LHCN-M2 (cell line): Measurements from ENCODE around the gene MED16. TPM values are rescaled to one million over a fixed set of nuclear protein-coding genes. Genes with fewer than 3 reads are reported as not detected.

Source experiments
- DNase-seq: peaks from one replicate; pipeline ENCODE4 v3.0.0-alpha.2; 2012; ENCODE audit warnings: low read depth
- total RNA-seq: library from RNA; depleted of rRNA; stranded (reverse); fragments of >200 nt; gene quantifications from 2 replicates; pipeline ENCODE4 v1.2.3, GENCODE V29; 2014

Gene MED16
- total RNA-seq, 1 experiment from 2014 or later, result 38.7 TPM

DNA sequence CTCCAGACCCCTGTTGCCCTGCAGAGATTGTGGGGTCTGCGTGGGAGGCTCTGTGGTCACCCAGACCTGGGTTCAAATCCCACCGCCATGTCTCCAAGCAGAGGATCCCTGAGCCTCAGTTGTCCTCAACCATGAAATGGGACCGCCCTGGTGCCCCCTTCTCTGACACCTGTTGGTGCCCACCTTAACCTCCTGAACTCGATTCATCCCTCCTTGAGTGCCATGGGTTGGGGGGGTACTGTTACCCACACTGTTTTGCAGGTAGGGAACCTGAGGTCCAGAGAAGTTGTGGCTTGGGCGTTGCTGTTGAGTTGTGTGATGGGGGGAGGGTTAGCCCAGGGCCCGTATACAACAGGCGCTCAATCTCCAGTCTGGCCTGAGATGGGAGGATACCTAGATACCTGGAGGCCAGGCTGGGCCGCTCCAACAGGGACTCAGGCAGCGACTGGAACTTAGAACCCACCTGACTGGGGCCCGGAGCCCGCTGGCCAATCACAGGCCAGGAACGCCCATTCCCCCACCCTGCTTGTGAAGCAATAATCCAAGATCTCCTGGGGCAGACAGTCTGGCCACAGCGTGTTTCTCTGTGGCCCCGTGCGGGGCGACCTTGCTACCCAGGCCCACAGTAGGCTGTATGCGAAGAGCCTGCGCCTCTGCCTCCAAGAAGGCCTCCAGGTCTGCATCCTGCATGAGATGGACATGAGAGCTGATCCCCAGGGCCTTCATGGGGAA is 35.6 kb upstream of the MED16 start:
- DNase-seq, result no peak

DNA sequence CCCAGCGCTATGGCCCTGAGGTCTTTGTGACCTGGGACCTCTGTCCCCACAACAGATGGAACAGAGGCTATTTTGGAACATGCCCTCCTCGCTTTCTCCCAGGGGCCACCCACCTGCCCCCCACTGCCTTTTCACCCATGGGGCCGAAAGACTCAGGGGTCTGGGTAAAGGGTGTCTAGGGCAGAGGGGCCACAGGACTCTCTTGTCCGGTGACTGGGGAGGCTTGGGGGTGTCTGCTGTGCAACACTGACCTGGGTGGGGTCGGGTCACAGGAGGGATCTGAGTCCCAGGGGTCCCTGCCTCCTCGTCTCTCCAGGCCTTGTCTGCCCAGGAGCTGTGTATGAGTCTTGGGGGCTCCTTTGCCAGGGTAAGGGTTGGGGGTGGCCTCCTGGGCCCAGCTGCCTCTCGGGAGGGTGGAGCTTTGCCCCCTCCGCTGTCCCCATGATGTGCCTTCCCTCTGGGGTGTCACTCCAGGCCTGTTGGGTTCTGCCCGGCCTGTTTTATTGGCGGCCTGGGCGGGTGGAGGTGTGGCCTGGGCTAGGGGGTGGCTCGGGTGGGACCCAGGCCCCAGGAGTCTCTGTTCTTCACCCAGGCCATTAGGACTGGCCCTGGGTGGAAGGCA is 34.9 kb upstream of the MED16 start:
- no peak for DNase-seq

DNA sequence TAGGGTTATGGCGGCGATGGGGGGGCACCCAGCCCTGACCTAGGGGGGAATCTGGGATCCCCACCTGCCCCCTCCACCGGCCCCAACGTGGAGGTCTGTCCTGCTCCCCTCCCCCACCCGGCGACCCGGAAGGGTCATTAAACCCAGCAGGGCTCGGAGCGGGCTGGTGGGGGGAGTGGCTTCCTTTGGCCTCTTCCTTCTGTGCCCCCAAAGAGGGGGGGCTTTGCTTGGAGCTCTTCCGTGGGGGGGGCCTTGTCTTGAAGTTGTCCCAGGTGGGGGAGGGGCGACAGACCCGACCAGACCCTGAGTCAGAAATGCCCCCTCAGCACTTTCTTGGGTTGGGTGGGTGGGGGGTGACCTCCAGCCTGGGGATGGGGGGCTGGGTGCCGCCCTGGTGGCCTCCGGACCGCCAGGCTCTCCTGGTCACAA is 34.4 kb upstream of the MED16 start:
- no peak for DNase-seq

DNA sequence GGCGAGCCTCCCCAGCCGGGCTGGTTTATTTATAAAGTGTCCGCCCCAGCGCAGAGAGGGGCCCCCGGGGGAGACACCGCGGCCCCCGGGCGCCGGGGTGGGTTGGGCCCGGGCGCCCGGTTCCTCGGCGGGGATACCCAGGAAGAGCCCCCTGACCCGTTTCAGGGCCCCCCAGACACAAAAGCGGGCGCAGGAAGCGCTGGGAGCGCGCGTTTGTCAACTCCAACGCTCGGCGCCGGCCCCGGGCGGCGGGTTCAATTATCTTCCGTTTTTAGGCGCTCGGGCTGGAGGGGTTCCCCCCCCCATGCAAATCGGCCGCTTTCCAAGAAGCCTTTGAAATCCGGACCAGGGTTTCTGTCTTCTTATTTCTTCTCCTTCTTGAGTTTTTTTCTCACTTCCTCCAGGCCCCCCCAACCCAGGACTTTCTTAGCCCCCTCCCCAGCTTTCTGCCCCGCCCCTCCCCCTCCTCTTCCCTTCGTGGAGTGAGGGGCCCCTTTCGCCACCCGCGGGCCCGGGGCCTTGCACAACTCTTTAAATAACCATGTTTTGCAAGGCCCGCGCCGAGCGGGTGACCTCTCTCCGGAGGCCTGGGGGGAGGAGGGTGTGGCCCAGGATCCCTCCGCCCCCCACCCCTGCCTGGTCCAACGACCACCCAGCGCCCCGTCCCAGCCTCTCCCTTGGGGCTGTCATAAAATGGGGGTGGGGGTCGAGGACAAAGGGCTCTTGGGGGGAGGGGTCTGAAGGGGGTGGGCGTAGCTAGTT is 33.8 kb upstream of the MED16 start:
- peak; percentile 27 for DNase-seq

DNA sequence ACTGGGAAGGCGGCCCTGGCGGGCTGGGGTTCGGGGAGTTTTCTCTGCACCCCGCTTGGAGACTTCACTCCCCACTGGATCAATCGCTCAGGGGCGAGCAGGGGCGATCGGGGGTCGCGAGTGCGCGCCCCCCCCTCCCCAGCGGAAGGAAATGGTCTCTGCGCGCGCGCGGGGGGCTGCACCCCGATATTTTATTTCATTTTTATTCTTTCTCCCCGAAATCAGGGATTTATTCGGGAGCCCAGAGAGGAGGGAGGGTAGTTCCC is 33.3 kb upstream of the MED16 start:
- no peak for DNase-seq

- peak; percentile 78 for DNase-seq
These were observed 32.7 kb upstream of the MED16 start, which contains the start of gene ARID3A for GRCh38 chr19:925526-926322. ARID3A (plus strand) TSS chr19:926035; CDS start chr19:929529, 3,494 bp downstream.

DNA sequence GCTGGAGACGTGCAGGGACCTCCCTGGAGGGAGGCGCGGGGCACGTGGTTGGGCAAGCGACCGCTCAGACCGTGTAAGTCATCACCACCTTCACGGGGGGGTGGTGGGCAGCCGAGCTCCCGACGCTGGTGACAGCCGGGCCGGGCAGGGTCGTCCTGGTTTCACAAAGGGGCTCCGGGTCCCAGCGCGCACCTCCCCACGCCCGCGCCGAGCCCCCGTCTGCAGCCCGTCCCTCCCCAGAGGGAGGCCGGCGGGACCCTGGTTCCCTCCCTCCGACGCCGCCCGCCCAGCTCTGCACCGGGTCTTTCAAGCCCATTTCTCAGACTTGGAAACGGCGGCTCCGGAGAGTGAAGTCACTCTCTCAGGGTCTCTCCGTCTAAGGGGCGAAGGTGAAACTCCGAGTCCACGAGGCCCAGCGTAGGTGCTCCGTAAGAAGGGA is 32.1 kb upstream of the MED16 start:
- no peak for DNase-seq

- no peak for DNase-seq
These were observed 31.6 kb upstream of the MED16 start for GRCh38 chr19:924553-925086.

DNA sequence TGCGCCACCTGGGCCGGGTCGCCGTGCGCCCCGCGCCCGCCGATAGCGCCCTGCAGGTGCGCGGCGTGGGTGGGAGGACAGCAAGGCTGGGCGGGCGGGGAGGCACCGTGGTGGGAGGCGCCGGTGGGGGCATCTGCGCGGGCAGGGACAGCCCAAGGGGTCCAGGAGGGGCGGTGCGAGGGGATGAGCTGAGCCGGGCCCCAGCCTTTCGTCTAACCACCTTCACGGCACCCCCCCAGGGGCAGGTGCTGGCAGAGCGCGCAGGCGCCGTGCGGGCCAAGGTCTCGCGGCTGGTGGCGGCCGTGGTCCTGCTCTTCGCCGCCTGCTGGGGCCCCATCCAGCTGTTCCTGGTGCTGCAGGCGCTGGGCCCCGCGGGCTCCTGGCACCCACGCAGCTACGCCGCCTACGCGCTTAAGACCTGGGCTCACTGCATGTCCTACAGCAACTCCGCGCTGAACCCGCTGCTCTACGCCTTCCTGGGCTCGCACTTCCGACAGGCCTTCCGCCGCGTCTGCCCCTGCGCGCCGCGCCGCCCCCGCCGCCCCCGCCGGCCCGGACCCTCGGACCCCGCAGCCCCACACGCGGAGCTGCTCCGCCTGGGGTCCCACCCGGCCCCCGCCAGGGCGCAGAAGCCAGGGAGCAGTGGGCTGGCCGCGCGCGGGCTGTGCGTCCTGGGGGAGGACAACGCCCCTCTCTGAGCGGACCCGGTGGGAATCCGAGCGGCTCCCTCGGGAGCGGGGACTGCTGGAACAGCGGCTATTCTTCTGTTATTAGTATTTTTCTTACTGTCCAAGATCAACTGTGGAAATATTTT is 27.3 kb upstream of the MED16 start:
- no peak for DNase-seq

GRCh38 chr19:919199-920050 is 26.4 kb upstream of the MED16 start:
- DNase-seq, result no peak

DNA sequence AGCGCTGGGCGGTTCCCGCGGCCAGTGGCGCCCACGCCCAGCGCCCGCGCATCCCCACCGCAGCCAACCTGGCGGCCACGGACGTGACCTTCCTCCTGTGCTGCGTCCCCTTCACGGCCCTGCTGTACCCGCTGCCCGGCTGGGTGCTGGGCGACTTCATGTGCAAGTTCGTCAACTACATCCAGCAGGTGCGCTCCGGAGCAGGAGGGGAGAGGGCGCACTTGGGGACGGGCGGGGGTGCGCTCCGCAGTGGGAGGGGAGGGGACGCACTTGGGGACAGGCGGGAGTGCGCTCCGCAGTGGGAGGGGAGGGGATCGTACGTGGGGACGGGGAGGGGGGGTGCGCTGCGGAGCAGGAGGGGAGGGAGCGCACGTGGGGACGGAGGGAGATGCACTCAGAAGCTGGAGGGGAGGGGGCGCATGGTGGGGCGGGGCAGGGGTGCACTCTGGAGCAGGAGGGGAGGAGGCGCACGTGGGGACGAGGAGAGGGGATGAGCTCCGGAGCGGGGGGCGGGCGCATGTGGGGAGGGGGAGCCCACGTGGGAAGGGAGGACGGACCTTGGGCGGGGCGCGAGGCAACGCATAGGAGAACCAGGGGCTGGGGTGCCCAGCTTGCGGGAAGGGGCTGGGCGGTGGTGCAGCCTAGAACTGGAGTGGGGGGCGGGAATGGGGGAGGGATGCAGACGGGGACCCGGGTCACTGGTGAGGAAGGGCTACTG is 25.7 kb upstream of the MED16 start:
- DNase-seq, result no peak

- DNase-seq, result no peak
These were observed 25.1 kb upstream of the MED16 start for GRCh38 chr19:918152-918437.

GRCh38 chr19:917323-918151 is 24.6 kb upstream of the MED16 start, which contains the start of gene KISS1R:
KISS1R (plus strand) TSS chr19:917333; CDS start chr19:917503, 170 bp downstream.
- no peak for DNase-seq

- no peak for DNase-seq
These were observed 23.8 kb upstream of the MED16 start for GRCh38 chr19:916645-917322.

DNA sequence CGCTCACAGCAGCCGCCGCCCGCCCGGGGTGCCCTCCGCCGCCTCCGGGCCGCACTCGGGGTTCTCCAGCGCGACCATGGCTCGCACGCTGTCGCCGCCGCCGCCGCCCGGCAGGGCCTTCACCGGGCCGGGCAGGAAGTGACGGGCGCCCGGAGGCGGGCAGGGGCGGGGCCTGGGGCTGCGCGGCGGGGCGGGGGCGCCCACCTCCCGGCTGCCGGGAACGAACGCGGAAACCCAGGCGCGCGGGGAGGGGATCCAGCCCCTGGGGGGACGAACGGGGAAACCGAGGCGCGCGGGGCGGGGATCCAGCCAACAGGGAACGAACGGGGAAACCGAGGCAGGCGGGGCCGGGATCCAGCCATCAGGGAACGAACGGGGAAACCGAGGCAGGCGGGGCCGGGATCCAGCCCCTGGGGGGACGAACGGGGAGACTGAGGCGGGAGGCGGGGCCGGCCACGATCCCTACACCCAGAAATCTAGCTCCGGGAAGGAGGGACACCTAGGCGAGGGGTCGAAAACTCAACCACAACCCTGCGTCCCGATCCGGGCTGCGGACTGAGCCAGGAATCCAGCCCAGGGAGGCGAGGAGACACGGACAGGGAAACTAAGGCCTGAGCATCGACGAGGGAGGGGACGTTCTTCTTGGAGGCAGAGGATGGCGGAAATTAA is 20.2 kb upstream of the MED16 start, which contains the start of gene R3HDM4:
Gene R3HDM4, minus strand, starts transcription at position 140 of the 669 bp plus-strand sequence. Its CDS starts 62 bp downstream, at position 78.
- peak; percentile 27 for DNase-seq

DNA sequence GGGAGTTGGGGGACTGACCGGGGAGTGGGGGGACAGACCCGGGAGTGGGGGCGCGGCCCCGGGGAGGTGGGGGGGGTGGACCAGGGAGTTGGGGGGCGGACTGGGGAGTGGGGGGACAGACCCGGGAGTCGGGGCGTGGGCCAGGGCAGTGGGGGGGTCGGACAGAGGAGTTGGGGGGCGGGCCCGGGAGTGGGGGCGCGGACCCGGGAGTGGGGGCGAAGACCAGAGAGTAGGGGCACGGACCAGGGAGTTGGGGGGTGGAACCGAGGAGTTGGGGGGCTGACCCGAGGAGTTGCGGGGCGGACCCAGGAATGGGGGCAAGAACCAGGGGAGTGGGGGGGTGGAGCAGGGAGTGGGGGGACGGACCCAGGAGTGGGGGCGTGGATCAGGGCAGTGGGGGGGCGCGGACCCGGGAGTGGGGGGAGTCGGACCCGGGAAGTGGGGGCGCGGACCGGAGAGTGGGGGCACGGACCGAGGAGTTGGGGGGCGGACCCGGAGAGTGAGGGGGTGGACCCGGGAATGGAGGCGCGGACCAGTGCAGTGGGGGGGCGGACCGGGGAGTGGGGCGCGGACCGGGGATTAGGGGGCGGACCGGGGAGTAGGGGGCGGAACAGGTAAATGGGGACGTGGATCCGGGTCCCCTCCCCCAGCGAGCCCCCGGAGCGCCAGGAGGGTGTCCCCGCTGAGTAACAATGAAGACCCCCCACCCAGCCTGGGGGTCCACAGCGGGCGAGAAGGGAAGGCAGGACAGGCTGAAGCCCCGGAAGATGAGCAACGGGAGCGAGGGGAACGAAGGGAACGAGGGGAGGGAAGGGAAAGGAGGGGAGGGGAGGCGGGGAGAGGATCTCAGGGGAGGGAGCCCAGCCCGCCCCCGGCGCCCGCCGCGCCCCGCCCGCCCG is 19.4 kb upstream of the MED16 start:
- no peak for DNase-seq
